IPS-NIHi7 (cell line): ENCODE measurements around the gene UBE2D2.
A peak's percentile ranks its signal among the peaks of the same experiment; 100 is the strongest.
"Not testable (repeated sequence)": the region's sequence is repeated elsewhere in the genome, so short reads cannot be mapped to it uniquely, and the experiment has no call there.

Experiments used
- DNase-seq: peaks from one replicate; pipeline ENCODE4 v3.0.0; 2012; ENCODE audit warnings: mixed read lengths; ENCODE audit errors: extremely low spot score

UBE2D2 gene

DNA sequence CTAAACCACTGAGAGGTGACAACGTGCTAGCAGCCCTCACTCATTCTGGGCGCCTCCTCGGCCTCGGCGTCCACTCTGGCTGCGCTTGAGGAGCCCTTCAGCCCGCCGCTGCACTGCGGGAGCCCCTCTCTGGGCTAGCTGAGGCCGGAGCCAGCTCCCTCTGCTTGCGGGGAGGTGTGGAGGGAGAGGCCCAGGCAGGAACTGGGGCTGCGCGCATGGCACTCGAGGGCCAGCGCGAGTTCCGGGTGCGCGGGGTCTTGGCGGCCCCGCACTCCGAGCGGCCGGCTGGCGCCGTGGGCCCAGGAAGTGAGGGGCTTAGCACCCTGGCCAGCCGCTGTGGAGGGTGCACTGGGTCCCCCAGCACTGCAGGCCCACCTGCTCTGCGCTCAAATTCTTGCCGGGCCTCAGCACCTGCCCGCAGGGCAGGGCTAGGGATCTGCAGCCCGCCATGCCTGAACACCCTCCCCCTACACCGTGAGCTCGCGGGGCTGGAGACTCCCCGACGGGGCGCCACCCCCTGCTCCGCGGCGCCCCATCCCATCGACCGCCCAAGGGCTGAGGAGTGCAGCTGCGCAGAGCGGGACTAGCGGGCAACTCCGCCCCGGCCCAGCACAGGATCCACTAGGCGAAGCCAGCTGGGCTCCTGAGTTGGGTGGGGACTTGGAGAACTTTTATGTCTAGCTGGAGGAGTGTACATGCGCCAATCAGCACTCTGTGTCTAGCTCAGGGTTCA is 11.8 kb upstream of the UBE2D2 start:
- DNase-seq = no peak

DNA sequence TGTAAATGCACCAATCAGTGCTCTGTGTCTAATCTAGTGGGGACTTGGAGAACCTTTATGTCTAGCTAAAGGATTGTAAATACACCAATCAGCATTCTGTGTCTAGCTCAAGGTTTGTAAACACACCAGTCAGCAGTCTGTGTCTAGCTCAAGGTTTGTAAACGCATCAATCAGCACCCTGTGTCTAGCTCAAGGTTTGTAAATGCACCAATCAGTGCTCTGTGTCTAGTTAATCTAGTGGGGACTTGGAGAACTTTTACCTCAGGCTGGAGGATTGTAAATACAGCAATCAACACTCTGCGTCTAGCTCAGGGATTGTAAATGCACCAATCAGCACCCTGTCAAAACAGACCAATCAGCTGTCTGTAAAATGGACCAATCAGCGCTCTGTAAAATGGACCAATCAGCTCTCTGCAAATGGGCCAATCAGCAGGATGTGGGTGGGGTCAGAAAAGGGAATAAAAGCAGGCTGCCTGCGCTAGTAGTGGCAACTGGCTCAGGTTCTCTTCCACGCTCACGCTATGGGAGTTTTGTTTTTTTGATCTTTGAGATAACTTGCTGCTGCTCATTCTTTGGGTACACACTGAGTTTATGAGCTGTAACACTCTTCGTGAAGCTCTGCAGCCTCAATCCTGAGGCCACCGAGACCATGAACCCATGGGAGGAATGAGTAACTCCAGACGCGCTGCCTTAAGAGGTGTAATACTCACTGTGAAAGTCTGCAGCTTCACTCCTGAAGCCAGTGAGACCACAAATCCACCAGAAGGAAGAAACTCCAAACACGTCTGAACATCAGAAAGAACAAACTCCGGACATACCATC is 10.9 kb upstream of the UBE2D2 start:
- not testable (repeated sequence) for DNase-seq

DNA sequence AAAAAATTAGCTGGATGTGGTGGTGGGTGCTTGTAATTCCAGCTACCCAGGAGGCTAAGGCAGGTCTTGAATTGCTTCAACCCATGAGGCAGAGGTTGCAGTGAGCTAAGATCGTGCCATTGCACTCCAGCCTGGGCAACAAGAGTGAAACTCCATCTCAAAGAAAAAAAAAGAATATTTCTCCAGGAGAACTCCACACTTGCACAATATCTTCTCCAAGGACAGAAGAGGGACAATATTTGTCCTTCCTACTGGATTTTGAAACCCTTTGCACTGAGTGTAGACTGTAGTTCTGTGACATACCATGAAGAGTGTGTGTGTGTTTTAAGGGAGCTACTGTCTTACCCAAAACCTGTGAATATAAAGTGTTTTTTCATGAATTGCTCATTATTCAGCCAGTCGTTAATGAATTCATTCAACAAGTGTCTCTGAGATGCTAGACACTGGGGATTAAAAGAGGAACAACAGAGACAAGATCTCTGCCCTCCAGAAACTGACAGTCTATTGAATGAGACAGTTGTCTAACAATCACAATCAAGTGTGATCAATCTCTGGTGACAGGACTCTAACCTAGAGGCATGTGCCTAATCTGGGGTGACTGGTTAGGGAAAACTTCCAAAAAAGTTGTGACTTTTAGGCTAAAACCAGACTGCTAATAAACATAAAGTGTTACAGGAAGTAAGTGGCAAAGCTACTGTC is 9.8 kb upstream of the UBE2D2 start:
- DNase-seq = no peak

DNA sequence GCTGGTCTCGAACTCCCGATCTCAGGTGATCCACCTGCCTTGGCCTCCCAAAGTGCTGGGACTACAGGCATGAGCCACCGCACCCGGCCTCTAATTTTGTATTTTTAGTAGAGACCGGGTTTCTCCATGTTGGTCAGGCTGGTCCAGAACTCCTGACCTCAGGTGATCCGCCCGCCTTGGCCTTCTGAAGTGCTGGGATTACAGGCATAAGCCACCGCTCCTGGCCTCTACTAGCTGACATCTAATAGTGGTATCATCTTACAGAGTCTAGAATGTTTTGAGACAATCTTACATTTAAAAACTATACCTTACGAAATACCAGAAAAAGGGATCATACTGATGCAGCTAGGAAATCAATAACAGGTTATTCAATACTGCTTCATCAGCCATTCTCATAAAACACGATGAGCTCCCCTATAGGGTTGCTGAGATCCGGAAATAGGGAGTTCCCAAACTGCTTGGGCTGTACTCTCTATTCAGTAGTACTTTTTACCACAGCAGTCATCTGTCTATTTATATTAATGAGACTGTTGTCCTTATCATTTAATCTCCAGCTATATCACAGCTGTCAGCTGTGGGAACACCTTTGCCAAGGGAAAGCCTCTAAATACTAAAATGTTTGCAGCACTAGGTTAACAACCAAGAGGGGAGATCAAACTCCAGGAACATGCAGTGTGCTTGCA is 8.1 kb upstream of the UBE2D2 start:
- no peak for DNase-seq

DNA sequence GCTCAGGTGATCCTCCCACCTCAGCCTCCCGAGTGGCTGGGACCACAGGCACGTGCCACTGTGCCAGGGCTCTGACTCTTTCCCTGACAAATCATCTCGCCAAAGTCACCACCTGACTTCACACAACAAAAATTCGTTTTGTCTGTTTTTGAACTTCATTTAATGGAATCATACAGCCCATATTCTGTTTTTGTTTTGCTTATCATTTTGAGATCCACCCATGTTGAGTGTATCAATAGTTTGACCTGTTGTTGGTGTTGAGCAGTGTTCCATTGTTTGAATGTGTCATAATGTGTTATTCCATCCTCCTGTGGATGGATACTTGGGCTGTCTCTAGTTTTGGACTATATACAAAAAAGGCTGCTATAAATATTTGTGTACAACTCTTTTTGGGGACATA is 6.9 kb upstream of the UBE2D2 start:
- no peak for DNase-seq

DNA sequence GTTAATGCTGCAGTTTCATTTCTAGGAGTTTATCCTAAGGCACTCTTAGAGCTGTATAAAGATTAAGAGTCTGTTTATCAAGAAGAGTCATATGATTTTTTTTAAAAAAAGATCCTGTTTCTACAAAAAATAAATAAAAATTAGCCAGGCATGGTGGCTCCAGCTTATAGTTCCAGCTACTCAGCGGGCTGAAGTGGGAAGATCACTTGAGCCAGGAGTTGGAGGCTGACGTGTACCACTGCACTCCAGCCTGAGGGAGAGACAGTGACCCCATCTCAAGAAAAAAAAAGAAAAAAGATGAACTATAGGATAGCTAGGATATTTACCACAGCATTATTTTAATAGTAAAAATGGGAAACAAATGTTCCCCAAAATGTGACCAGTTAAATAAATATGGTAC is 3.3 kb upstream of the UBE2D2 start:
- no peak for DNase-seq

DNA sequence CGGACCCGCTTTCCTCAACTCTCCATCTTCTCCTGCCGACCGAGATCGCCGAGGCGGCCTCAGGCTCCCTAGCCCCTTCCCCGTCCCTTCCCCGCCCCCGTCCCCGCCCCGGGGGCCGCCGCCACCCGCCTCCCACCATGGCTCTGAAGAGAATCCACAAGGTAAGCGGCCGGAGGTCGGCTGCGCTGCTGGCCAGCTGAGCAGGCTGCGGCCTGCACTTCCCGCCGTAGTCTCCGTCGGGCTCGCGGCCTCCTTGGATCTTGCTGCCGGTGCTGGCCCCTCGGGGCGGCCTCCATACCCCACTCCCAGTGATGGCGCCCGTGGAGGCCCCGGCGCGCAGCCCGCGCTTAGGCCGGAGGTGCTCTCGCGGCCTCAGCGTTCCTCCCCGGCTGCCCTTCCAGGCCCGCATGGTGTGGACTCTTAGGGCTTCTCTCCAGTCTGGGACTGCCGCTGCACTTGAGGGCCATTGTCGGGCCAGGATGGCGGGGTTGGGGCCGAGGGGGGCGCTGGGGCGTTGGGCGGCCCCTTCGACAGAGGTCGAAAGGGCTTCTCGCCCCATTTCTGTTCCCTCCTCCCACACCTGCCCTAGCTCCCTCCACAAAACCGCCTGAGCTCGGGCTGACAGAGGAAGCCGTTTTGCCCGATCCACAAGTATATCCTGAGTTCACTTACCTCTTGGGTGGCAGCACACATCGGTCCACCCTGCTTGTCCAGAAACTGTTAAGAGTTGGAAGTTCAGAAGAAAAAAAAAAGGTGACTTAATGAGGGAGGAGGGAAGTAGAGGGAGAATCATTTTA is 714 bp downstream of the UBE2D2 start:
- DNase-seq = peak; percentile 54

DNA sequence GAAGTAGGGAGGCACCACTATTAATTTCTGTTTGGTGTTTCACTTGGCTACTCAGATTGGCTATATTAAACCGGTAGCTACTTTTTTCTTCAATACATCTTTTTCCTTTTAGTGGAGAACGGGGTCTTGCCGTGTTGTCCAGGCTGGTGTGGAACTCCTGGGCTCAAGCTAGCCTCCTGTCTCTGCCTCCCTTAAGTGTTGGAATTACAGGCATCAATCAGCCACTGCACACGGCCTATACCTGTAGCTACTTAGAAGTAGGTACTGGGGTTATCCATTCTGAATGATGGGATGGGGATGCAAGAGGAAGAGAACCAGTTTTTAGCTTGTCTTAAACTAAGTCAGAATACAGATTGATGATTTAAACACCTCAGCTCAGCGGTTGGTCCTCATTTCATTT is 1.7 kb downstream of the UBE2D2 start:
- DNase-seq = no peak

DNA sequence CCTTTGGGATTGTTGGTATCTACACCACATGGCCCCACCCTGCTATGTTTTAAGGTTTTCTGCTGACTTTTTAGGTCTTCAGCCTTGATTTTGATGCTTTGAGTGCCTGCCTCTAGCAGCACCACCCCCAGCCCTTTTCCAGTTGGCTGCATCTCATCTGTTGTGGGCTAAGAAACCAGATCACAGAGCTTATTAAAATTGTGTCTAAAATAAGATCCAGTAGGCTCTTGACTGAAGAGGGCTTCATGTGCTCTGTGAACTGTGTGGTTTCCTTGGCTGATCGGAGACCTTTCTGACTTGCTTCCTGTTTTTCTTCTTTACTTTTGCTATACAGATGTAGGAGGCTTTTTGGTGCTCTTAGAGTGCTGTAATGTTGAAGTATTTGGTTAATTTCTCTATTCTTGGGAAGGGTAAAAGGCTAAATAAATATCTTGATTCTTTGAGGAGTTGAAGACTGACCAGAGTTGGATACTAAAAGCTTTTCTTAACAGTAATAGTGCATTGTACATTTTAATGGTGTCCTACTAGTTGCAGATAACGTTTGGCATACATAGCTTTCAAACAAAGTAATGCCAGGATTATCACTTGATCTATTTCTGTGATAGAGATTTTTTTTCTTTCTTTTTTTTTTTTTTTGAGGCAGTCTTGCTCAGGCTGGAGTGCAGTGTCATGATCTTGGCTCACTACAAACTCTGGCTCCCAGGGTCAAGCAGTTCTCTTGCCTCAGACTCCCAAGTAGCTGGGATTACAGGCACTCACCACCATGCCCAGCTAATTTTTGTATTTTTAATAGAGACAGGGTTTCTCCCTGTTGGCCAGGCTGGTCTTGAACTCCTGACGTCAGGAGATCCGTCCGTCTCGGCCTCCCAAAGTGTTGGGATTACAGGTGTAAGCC is 4.5 kb downstream of the UBE2D2 start:
- DNase-seq = no peak

DNA sequence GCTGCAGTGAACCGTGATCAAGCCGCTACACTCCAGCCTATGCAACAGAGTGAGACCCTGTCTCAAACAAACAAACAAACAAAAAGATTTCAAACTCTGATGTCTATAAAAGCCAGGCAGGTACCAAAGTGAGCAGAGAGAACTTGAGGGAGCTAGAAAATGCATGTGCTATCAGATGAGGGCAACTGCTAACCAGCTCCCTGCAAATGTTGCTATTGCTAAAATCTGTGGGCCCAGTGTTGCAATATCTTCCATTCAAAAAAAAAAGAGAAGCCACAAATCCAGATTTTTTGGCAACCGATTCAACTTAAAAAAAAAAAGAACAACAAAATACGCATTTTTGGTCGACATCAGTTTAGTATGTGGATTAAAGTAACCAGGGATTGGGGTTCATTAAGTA is 5.5 kb downstream of the UBE2D2 start:
- DNase-seq = no peak

DNA sequence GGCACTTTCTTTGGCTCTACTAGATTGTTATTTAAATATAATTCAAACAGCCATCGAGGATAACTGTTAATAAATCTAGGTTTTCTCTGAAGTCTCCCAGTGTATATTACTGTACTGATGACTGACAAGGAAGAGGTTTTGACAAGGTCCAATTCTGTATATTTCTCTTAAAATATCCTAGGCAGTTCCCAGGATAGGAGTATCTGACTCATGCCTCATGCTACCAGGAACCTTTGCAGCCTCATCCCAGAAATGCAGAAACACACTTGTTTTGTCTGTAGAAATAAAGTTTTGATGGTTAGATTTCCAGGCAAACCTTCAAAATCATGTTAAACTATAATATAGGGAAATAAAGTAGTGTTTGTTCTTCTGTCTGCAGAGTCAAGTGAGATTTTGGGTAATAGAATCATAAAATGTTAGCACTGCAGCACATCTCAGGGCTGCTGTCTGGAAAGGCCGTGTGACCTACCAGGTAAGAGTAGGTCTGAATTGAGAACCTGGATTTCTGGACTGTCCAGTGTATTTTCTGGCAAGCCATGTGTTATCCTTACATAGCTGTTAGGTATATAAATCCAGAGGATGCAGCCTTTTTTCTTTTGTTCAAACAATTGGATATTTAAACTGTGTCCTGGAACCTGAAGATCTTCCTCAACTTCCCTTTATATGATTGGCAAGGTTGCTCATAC is 8.3 kb downstream of the UBE2D2 start:
- no peak for DNase-seq

DNA sequence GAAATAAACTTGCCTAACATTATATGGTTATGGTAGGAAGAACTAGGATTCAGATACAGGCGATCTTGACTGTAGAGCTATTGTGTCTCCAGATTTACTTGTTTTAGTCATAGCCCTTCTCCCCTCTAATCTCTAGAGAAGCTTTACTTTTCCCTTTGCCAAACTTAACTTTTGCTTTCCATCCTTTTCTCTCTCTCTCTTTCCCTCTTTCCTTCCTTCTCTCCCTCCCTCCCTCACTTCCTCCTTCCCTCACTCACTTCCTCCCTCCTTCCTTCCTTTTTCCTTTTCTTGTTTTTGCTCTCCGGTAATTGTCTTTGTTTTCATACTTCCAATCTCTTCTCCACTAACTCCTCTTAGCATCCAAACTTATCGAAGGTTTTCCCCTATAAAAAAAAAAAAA is 10.4 kb downstream of the UBE2D2 start:
- DNase-seq = no peak

DNA sequence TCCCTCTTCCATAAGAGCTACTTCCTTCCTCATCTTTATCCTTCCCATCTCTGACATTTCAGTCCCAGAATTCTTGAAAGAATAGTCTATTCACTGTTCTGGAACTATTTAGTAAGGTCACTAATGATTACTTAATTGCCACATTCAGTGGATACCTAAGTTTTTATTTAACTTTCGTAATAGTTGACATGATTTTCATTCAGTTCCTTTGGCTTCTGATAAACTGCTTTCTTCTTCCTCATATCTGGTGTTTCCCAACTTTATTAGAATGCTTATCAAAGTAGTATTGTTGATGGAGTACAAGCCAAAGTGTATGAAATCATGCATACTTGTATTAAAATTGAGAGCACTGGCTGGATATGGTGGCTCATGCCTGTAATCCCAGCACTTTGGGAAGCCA is 10.8 kb downstream of the UBE2D2 start:
- no peak for DNase-seq

DNA sequence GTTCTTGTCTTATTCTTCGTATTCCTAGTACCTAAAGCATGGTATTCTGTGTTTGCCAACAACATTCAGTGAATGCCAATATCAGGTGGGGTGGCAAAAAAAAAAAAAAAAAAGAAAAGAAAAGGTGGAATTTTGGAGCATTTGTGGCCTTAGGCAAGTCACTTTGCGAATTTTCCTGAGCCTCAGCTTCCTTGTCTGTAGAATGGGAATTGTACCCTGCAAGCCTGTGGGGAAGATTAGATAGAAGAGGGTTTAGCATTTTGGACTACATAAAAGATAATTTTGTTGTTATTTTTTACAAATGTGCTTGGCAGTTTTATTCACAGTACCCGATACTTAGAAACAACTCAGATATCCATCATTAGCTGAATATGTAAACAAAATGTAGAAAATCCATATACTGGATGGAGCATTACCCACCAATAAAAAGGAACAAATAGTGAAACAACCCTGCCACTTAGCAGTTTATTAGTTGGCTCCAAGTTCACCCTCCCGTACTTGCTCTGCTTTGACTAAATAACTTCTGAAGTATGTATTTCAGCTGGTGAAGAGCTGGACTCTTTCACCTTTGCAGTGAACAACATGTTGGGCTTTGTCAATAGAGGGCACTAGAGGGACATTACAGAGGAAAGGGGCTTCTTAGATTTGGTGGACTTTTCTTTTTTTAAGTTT is 13.6 kb downstream of the UBE2D2 start:
- peak; percentile 37 for DNase-seq

DNA sequence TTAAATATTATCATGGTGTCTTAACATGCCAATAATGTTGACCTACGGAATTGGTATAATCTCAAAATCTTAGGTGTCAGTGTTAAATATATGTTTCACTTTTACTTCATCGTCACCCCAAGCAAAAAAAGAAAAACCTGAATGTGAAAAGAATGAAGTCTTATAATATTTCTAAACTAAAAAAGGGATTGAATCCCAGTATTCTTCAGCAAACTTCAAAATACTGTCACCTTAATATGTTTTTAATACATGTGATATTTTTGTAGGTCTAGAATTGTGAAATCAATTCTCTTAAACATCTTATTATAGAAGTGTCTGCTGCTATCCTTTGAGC is 14.1 kb downstream of the UBE2D2 start:
- DNase-seq = no peak

DNA sequence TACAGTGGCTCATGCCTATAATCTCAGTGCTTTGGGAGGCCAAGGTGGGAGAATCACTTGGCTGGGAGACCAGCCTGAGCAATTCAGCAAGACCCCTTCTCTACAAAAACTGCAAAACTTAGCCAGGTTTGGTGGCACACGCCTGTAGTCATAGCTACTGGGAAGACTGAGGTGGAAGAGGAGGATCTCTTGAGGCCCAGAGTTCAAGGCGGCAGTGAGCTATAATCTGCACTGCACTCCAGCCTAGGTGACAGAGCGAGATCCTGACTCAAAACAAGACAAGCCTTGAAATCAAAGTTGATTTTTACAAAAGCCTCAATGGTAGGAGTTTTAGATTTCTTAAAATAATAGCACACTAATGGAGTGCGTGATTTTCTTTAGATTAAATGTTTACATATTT is 14.6 kb downstream of the UBE2D2 start:
- no peak for DNase-seq

DNA sequence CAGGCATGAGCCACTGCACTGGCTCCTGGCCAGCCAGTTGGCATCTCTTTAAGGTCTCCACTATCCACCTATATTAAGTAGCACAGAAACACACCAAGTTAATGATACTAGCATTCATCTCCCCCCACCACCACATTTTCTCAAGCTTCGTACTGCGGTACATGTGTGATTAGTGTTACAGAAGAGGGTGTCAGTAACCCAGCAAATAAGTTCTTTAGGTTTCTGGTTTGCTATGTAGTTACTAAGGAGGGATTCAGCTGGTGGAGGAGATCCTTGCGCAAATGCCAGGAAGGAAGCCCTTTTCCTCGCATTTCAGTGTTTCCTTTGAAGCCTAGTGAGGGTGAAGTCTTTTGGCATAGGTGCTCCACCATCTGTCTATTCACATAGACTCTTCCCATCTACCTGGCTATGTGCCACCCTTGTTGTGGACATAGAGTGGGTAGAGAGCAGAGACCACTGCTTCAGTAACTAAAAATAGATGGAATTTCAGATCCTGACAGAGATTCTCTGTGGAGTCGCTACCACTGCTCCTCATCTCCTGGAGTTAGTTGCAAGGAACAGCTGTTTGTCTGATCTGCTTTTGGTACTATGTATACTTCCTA is 16.7 kb downstream of the UBE2D2 start:
- no peak for DNase-seq

DNA sequence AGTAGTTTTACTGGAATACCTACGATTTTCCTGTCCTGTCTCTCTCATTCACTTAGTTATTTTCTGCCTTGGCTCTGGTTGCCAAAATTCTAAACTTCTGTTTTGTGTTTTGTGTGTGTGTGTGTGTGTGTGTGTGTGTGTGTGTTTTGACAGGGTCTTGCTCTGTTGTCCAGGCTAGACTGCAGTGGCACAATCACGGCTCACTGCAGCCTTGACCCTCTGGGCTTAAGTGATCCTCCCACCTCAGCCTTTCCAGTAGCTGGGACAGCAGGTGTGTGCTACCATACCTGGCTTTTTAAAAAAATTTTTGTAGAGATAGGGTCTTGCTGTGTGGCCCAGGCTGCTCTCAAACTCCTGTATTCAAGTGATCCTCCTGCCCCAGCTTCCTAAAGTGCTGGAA is 17.2 kb downstream of the UBE2D2 start:
- no peak for DNase-seq

DNA sequence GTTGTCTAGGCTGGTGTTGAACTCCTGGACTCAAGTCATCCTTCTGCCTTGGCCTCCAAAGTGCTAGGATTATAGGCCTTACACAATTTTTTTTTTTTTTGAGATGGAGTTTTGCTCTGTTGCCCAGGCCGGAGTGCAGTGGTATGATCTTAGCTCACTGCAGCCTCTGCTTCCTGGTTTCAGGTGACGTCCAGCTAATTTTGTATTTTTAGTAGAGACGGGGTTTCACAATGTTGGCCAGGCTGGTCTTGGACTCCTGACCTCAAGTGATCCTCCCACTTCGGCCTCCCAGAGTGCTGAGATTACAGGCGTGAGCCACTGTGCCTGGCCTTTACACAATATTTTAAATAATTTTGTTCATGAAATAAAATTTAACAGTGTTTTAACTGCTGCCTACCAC is 21.0 kb downstream of the UBE2D2 start:
- not testable (repeated sequence) for DNase-seq
